Dedifferentiated amniotic fluid mesenchymal stem cell (primary cell): ENCODE measurements around the gene GRM1.

Experiments
- DNase-seq: peaks from one replicate; pipeline ENCODE4 v3.0.0-alpha.2; 2016; ENCODE audit errors: extremely low spot score

The GRM1 gene

DNA sequence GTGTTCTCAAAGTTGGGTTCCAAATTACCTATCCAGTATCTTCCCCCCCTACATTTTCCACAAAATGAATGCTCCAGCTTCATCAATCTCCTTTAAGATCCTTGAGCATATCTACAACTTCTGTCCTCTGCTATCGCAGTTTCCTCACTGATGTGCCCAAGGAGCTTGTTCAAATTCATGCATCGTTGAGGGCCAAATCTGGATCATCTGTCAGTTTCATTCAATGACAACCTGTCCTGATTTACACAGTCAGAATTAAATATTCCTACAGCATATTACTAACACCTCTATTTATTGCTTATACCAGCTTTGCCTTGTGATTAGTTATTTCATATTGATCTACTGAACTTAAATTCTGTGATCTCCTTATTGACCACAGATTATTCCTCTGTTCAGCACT is 68.7 kb downstream of the GRM1 start:
- DNase-seq: no peak

DNA sequence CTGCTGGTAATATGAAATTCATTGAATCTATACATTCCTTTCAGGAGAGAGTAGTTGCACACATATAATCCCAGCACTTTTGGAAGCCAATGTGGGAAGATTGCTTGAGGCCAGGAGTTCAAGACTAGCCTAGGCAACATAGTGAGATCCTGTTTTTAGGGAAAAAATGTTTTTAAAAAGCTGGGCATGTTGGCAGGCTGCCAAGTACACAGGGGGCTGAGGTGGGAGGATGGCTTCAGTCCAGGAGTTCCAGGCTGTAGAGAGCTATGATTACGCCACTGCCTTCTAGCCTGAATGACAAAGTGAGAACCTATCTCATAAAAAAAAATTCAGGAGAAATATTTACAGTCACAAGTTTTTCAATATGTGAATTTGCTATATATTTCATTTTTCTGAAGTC is 71.9 kb downstream of the GRM1 start:
- DNase-seq: no peak

DNA sequence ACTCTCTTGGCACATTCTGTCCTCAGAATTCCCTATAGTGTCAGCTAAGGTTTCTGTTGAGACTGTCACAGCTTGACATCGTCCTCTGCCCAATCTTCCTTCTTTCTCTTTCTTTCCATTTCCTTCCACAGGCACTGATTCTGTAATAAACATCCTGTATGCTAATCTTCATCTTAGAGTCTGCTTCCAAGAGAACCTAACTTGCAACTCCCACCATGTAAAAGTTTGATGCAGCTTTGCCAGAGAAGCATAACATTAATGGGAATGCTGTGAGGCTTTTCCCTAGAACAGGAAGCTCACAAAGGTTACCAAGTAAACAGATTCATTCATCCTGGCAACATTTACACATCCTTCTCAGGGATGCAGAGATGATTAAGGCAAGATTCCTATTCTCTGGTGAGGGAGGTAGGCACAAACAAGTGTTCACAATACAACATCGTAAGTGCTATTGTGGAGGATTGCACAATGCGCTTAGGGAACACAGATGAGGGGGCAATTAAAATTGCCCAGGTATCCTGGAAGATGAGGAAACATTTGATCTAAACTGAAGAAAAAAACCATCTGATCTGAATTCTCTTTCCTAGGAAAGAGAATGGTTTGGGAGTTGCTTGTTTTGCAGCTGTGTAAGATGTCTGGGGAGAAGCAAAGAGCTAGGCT is 74.7 kb downstream of the GRM1 start:
- no peak for DNase-seq

DNA sequence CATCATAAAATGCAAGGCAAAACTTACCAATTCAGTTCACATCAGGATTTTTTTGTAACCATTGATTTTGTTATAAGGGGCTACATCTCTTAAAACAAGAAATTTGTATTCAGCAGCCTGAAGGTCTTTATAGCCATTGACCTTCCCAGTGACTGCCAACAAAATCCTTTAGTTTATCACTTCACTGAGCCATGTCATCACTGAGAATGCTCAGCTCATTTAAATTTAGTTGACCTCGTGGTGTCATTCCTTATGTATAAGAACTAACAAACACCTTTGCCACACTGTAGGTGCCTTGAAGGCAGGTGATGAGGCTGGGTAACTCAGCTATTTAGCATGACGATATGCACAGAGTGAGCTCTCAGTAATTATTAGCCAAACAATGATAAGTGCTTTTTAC is 77.7 kb downstream of the GRM1 start:
- DNase-seq: no peak

DNA sequence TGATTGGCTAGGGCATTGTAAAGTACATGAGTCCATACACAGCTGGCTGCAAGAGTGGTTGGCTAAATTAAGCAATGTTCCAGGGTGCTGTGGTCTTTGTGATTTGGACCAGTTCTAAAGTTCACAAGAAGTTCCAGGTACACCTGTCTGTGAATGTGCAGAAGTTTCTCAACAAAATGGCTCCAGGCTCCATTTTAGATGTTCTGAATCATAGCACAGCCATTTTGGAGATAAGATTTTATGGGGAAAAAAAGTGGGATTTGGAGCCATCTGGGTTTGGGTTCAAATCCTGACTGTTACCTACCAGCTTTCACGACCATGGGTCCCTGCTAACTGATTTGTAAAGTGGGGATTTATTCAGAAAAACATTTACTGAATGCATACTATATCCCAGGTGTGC is 82.1 kb downstream of the GRM1 start:
- no peak for DNase-seq

DNA sequence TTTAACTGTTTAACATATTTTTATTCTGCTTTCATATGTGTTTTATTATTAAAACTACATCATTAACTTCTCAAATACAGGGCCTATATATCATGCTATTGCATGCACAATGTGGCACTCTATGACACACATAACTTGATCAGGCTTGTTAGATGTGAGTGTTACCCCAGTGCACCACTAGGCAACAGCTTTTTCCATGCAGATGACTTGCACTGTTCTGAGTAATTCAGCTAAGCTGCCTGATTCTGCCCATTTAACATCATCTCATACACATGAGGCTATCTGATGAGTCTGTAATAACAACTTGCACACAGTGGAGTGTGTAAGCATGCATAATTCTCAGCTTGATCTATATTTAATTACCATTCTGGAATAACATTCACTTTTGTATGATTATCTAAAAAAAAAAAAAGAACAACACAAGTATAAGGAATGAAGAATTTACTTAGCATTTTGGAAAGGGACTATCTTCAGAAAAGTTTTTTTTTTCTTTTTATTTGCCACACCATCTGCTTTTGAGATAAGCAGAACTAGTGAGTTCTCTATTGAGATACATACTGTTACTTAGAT is 83.1 kb downstream of the GRM1 start:
- DNase-seq: no peak

DNA sequence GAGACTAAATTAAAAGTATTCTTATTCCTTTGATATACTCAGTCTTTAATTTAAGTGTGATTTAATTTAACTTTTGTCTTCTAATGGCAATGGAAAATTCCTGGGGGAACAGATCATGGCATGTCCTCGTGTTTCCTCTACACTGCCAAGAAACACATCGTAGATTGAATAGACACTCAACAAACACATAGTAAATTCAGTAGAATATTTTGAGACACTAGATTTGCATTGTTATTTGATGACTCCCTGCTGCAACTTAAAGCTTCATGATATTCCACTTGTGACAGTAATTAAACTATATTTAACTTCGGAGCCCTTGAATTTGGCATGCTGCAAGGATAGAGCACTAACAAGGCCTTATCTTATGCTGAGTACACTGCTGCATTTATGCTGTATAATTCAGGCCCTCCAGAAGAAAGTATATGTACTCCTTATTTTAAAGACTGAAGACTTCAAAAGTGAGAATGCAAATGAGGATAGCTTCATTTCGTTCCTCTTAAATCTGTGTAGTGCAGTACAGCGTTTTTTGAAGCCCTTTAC is 84.3 kb downstream of the GRM1 start:
- DNase-seq: no peak

DNA sequence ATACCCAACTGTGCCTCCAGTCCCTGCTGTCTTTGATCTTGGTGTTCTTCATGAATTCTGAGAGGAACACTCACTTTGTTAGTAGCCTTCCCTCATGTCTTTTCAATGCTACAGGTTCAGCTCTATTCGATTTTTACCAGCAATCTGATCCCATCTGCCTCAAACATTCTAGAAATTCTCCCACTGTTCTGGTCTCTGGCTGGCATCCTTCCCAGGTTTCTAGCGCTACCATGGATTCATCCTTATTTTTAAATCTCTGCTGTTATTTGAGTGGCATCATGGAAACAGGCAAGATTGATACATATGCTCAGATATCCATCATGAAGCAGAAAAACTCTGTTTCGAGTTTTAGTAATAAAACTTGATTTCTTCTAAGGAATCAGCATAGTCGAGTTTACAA is 94.8 kb downstream of the GRM1 start:
- DNase-seq: no peak

DNA sequence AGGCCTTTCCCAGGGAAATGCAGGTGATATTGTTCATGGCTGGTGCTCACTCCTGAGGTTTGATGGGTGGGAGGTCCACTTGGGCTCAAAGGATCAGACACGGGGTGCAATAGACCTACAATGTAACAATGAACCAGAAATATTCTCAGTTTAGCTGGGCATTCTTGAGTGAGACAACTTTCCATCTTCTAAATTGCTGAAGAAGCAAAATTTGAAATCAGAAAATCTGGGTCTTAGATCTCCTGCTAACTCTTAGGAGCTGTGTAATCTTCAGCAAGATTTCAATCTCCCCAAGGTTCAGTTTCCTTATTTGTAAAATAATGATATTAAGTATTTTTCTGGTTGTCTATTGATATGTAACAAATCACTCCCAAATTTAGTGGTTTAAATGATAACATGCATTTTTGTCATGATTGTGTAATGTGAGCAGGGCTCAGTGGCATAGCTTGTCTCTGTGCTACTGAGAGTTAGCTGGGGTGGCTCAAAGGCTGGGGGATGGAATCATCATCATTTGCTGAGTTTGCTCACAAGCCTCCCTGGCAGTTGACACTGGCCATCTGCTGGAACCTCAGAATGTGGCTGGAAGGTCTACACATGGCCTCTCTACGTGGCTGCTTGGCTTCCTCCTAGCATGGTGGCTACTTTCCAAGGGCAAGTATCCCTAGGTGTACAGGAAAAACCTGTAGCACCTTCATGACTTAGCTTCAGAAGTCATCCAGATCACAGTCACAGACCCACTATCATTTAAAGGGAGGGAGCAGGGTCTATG is 98.8 kb downstream of the GRM1 start:
- DNase-seq: no peak

DNA sequence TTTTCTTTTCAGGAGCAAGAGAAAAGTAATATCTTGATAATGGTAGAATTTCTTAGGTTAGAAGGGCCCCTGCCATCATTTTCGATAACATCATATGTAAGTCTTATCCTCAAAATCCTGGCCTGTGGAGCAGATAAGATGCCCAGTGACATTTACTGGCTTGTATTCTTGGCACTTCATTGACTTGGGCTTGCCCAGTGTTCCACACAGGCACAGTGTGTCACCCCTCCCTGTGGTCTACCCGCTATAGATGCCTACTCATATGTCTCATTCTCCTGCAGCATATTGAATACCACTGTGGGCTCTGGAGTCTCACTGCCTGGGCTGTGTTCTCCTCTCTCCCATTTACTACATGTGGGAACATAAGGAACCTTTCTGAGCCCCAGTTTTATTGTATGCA is 105.0 kb downstream of the GRM1 start:
- no peak for DNase-seq

DNA sequence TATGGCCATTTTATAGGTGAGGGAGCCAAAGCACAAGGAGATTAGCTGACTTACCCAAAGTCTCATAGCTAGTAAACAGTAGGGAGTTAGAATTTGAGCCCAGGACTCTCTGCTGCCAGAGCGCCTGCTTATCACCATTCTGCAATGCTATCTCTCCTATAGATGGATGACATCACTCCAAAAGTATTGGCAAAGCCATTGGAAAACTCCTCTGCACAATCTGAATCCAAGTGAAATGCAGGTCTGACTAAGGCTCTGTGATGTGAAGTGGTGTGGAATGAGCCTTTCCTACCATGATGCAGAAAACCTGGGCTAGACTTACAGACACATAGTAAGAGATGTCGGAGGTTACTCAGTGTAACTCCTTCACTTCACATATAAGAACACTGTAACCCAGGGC is 106.3 kb downstream of the GRM1 start:
- DNase-seq: no peak

DNA sequence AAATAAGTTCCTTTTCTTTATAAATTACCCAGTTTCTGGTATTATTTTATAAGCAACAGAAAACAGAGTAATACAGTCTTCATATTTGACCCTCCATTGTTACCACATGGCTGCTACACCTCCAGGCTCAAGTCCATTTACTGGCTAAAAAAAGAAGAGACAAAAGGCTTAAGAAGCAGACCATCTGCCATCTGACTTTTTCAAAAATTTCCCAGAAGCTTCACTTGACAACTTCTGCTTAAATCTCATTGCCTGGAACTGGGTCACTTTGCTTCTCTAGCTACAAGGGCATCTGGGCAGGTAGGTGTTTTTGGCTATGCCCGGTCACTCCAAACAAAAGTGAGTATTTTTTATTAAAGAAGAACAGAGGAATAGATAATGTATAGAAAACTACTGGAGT is 118.0 kb downstream of the GRM1 start:
- DNase-seq: no peak

DNA sequence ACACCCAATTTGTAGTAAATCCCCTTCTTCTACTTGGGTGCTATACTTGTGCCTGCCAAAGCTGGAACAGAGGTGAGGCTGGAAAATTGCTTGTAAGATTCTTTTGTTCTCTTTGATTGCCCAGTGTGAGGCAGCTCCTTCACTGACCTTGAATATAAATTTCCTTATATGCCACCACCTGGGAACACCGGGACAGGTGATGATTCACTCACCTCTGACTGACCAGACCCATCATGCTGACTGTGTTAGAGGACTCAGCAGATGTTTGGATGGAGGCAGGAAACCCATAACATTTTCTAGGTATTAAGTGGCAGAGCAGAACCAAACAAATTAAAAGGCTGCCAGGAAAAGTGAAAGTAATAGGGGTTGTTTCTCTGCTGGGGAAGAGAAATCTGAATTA is 120.9 kb downstream of the GRM1 start:
- no peak for DNase-seq

DNA sequence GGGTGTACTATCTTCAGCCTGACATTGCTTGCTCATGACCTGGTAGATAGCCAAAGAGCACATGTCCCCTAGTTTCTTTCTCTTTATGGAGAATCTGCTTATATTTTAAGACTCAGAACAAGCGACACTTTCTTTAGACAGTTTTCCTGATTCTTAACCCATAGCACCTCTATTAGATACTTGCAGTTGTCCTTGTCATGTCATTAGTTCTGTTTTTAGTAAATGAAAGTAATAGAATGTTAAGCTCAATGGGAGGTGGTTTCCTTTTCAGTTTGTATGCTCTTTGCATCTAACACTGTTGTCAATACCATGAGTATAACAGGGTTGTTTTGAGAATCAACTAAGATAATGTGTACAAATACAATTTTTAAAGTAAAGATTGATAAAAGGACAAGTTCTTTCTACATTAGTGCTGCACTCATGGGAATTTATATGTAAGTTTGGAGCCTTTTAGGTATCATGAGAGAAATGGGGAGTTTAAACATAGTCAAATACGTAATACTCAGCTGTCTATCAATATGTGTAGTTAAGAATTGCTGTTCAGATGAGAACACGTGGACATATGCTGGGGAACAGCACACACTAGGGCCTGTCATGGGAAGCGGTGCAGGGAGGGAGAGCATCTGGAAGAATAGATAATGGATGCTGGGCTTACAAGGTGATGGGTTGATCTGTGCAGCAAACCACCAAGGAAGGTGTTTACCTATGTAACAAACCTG is 124.3 kb downstream of the GRM1 start:
- DNase-seq: no peak

DNA sequence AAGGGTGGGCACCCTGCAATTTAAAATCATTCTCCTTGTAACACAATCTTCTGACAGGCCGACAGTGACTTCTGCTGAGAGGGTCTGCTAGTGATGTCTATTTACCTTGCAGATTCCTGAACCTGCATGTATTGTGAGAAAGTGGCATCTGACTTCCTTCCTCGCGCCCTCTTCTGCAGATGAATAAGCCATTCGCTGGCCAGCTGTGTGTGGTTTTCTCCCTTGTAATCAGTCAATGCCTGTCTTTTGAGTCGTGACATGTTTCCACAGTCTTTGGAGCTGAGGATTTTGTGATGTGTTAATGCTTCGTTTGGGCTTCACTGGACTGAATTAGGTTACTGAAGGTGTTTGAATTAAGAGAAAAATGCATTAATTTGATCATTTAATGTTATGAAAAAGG is 125.3 kb downstream of the GRM1 start:
- no peak for DNase-seq

DNA sequence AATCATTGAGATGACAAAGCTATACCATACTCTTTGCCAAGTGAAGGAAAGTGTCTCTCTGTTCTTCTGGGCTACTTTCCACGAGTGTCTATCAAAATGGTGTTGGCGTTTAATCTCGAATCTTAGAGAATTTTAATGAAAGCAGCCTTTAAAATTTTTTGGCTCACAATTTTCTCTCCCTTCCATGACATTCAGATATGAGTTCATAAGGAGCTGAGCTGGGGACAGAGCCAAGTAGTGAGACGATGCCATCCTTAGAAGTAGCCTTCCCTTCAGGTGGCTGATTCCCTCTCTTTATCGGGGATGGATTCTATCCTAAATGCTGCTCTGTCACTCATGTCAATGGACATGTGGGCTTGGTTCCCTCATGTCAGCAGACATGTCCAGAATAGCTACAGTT is 132.8 kb downstream of the GRM1 start:
- no peak for DNase-seq

DNA sequence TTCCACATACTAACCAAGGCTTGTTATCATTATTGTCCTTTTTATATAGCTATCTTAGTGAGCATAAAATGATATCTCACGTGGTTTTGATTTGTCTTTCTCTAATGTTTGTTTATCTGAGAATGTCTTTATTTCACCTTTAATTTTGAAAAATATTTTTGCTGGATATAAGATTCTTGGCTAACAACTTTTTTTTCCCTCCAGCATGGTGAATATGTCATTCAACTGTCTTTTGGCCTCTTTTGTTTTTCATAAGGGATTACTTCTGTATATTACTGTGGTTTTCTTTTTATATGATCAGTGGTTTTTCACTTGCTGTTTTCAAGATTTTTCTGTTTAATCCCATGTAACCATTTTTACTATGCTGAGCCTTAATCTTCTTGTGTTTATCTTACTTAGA is 141.0 kb downstream of the GRM1 start:
- no peak for DNase-seq

DNA sequence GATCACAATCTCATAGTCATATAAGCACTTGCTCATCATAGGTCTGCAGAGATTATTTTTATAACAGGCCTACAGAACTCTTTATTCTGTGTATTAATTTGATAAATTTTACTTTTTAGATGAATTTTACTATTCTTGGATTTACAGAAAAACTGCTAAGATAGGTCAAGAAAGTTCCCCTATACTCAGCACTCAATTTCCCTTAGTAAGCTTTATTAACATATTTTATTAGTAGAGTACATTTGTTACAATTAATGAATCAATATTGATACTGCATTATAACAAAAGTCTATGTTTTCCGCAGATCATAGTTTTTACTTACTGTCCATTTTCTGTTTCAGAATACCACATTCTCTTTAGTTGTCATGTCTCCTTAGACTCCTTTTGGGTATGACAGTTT is 148.9 kb downstream of the GRM1 start:
- DNase-seq: no peak

DNA sequence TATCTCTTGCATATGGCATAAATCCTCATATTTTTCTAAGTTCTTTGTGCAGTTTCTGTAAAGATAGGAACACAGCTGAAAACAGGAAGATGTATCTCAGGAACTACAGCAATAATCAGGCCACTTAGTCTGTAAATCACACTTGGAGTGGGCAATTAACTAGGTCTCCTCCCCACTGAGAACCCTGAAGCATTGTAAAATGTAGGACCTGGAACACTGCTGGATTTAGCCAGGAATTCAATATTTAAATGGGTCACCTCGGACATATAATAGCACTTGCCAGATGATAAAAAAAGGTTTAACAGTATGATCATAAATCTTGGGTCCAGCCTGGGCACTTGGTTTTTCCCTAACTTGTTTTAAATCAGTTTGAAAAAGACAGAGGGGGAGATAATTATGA is 155.0 kb downstream of the GRM1 start:
- DNase-seq: no peak

DNA sequence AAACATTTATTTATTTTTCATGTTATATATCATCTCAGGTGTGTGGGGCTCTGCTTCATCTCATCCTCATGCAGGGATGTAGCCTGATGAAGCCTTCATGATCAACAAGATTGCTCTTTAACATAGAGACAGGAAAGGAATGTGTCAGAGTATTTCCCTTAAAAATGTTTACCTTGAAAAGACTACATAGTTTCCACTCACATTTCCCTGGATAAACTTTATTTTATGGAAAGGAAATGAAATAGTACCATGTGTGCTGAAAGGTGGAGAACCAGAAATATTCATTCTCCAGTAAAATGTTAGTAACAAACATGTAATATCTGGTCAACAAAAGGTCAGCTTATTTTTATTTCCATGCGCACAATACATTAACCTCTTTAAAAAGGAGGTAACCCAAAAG is 155.8 kb downstream of the GRM1 start:
- DNase-seq: no peak

DNA sequence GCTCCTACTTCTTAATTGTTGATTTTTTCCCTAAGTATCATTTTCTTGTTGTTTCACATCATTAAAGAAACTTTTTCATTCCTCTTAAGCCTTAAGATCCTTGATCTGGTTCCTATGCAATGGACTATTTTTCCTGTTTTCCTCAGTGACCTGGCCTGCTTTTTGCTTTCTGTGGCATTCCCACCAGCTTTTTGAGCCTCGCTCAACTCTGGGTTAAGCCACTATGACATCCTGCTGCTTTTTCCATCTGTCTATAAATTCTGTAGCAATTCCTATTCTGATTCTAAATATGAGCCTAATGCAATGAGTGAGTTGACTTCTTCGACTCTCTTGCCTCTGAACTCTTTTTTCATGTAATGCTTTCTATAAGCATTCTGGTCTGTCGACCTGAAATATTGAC is 160.3 kb downstream of the GRM1 start:
- no peak for DNase-seq

DNA sequence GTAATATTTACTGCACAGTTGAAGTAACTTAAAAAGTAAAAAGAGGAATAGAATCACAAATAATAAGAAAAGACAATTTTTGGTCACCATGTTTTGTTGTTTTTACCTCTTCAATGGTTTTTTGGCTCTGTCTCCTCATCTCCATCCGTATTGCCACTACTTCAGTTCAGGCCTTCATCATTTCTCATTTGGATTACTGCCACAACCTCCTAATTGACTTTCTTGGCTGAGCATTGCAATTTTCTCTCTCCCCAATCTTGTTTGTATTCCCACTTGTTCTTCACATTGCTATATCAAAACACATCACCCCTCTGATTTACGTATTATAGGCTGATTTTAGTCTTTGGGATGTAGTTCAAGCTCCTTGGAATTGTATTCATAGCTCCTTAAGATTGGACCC is 161.7 kb downstream of the GRM1 start:
- DNase-seq: no peak

DNA sequence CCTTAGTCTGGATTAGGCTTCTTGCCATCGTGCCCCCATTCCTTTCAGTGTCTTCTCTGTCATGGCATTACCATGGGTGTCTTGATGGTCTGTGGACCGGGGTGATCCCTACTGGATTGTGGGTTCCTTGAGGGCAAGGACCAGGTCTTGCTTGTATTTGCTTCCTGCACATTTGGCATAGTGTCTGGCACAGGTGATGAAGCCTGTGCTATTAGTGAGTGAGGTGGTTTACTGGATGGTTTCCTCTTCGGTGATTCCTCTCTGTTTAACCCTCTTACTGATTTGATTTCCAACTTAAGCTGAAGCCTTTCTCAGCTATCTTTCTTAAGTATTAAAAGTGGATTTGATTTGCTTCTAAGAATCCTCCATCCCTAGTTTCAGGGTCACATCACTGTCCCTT is 162.3 kb downstream of the GRM1 start:
- no peak for DNase-seq
